SW480 (cell line): ENCODE results near the gene SEPTIN5.

Source experiments
- DNase-seq: peaks from one replicate; pipeline ENCODE4 v3.0.0-alpha.2; 2016; ENCODE audit warnings: low spot score

The SEPTIN5 gene

GRCh38 chr22:19760951-19761724 is 46.8 kb downstream of the SEPTIN5 start:
- DNase-seq: no peak

- DNase-seq: no peak
These were observed 47.6 kb downstream of the SEPTIN5 start for GRCh38 chr22:19761725-19762567.

- DNase-seq: no peak
These were observed 48.5 kb downstream of the SEPTIN5 start for GRCh38 chr22:19762568-19763457.

GRCh38 chr22:19763458-19764298 is 49.4 kb downstream of the SEPTIN5 start:
- DNase-seq: no peak

- DNase-seq: no peak
These were observed 49.9 kb downstream of the SEPTIN5 start for GRCh38 chr22:19764299-19764593.

GRCh38 chr22:19764636-19765476 is 50.6 kb downstream of the SEPTIN5 start:
- no peak for DNase-seq

GRCh38 chr22:19765477-19766239 is 51.4 kb downstream of the SEPTIN5 start:
- DNase-seq: peak; percentile 13

GRCh38 chr22:19766240-19766510 is 51.9 kb downstream of the SEPTIN5 start:
- DNase-seq: no peak

- DNase-seq: peak; percentile 80
These were observed 52.5 kb downstream of the SEPTIN5 start for GRCh38 chr22:19766511-19767426.

- peak; percentile 49 for DNase-seq
These were observed 53.4 kb downstream of the SEPTIN5 start for GRCh38 chr22:19767427-19768341.

- no peak for DNase-seq
These were observed 55.1 kb downstream of the SEPTIN5 start for GRCh38 chr22:19769393-19769715.

GRCh38 chr22:19770349-19771220 is 56.3 kb downstream of the SEPTIN5 start:
- DNase-seq: peak; percentile 85

GRCh38 chr22:19772422-19772672 is 58.0 kb downstream of the SEPTIN5 start:
- DNase-seq: no peak
